Measurements from ENCODE around the gene YPEL1.
A peak's percentile ranks its signal among the peaks of the same experiment; 100 is the strongest.

The YPEL1 gene

GRCh38 chr22:21712751-21713427, 22.7 kb downstream of the YPEL1 start:
- peak; percentile 56 for TF ChIP-seq CTCF (IDR thresholded peaks at IDR 0.05)
- H3K79me2 ChIP-seq = no peaks in the 10 kb centered on the region
- H3K9me3 ChIP-seq (ENCODE audit: control insufficient read depth, low read length) = no peaks in the 10 kb centered on the region
- peaks cover 7% of the 10 kb centered on the region for H3K4me1 ChIP-seq
- peak overlapping the region; percentile 60 for H2AFZ ChIP-seq
- H3K9ac ChIP-seq = no peak overlapping the region
- H3K4me2 ChIP-seq (ENCODE audit: low read length) = no peak overlapping the region
- H3K4me3 ChIP-seq (ENCODE audit: low read depth, low read length) = no peak overlapping the region
- no peak overlapping the region for H3K27ac ChIP-seq
- H3K36me3 ChIP-seq (ENCODE audit: control insufficient read depth, insufficient read depth, low read length) = no peaks in the 10 kb centered on the region
- no peaks in the 10 kb centered on the region for H3K27me3 ChIP-seq (ENCODE audit: control insufficient read depth, insufficient read depth, low read length)

- Histone ChIP-seq H3K4me3 (ENCODE audit: low read depth, low read length) (no peak overlapping the region), H3K36me3 (ENCODE audit: control insufficient read depth, insufficient read depth, low read length) (no peaks in the 10 kb centered on the region), H3K27ac (no peak overlapping the region), H2AFZ (no peak overlapping the region), H3K79me2 (no peaks in the 10 kb centered on the region), H3K4me1 (peaks cover 7% of the 10 kb centered on the region), H3K27me3 (ENCODE audit: control insufficient read depth, insufficient read depth, low read length) (no peaks in the 10 kb centered on the region), H3K9ac (no peak overlapping the region), H3K4me2 (ENCODE audit: low read length) (no peak overlapping the region), H3K9me3 (ENCODE audit: control insufficient read depth, low read length) (no peaks in the 10 kb centered on the region)
- TF ChIP-seq CTCF (IDR thresholded peaks at IDR 0.05) = no peak
Observed at GRCh38 chr22:21711851-21712250, 23.7 kb downstream of the YPEL1 start.

GRCh38 chr22:21710156-21710555, 25.4 kb downstream of the YPEL1 start:
- Histone ChIP-seq H2AFZ (no peak overlapping the region), H3K9ac (no peak overlapping the region), H3K4me1 (peaks cover 7% of the 10 kb centered on the region), H3K79me2 (no peaks in the 10 kb centered on the region), H3K9me3 (ENCODE audit: control insufficient read depth, low read length) (no peaks in the 10 kb centered on the region), H3K4me3 (ENCODE audit: low read depth, low read length) (no peak overlapping the region), H3K27ac (no peak overlapping the region), H3K4me2 (ENCODE audit: low read length) (no peak overlapping the region), H3K27me3 (ENCODE audit: control insufficient read depth, insufficient read depth, low read length) (no peaks in the 10 kb centered on the region), H3K36me3 (ENCODE audit: control insufficient read depth, insufficient read depth, low read length) (no peaks in the 10 kb centered on the region)
- TF ChIP-seq CTCF (IDR thresholded peaks at IDR 0.05) = no peak

- Histone ChIP-seq H3K4me3 (ENCODE audit: low read depth, low read length) (no peak overlapping the region), H3K9me3 (ENCODE audit: control insufficient read depth, low read length) (no peaks in the 10 kb centered on the region), H3K36me3 (ENCODE audit: control insufficient read depth, insufficient read depth, low read length) (no peaks in the 10 kb centered on the region), H3K27me3 (ENCODE audit: control insufficient read depth, insufficient read depth, low read length) (no peaks in the 10 kb centered on the region), H3K4me2 (ENCODE audit: low read length) (no peak overlapping the region), H3K79me2 (no peaks in the 10 kb centered on the region), H3K4me1 (peaks cover 7% of the 10 kb centered on the region), H2AFZ (no peak overlapping the region), H3K9ac (no peak overlapping the region), H3K27ac (no peak overlapping the region)
- no peak for TF ChIP-seq CTCF (IDR thresholded peaks at IDR 0.05)
Observed at GRCh38 chr22:21709688-21710087, 25.9 kb downstream of the YPEL1 start.

- TF ChIP-seq CTCF (IDR thresholded peaks at IDR 0.05) = no peak
- no peak overlapping the region for H3K27ac ChIP-seq
- no peaks in the 10 kb centered on the region for H3K27me3 ChIP-seq (ENCODE audit: control insufficient read depth, insufficient read depth, low read length)
- no peaks in the 10 kb centered on the region for H3K36me3 ChIP-seq (ENCODE audit: control insufficient read depth, insufficient read depth, low read length)
- H3K9ac ChIP-seq = no peak overlapping the region
- no peak overlapping the region for H3K4me3 ChIP-seq (ENCODE audit: low read depth, low read length)
- H3K4me2 ChIP-seq (ENCODE audit: low read length) = no peak overlapping the region
- H3K9me3 ChIP-seq (ENCODE audit: control insufficient read depth, low read length) = no peaks in the 10 kb centered on the region
- H3K4me1 ChIP-seq = peaks cover 1% of the 10 kb centered on the region
- no peaks in the 10 kb centered on the region for H3K79me2 ChIP-seq
- no peak overlapping the region for H2AFZ ChIP-seq
Observed at GRCh38 chr22:21708960-21709359, 26.6 kb downstream of the YPEL1 start.

Measured in parathyroid adenoma (tissue), 2 donors.